ENCODE results near the gene SEC14L5. TPM values are rescaled to one million over a fixed set of nuclear protein-coding genes. Genes with fewer than 3 reads are reported as not detected.
A peak's percentile ranks its signal among the peaks of the same experiment; 100 is the strongest.

SEC14L5 gene
- total RNA-seq, 5 donors from 2014 or later (not counting 1 experiment from before 2014, with no cell fraction given) = 0.05 TPM; not detected in 4

DNA sequence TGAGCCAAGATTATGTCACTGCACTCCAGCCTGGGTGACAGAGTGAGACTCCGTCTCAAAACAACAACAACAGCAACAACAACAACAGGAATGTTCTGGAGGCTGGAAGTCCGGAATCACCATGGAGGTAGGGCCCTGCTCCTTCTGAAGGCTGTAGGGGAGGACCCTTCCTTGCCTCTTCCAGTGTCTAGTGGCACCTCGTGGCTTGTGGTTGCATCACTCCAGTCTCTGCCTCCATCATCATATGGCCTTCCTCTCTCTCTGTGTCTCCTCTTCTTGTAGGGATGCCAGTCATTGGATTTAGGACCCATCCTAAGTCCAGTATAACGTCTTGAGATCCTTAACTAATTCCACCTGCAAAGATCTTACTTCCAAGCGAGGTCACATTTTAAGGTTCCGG lies 61.6 kb downstream of the SEC14L5 start:
- Mint-ChIP-seq H3K9me3 (no peaks in the 10 kb centered on the region), H3K4me1 (no peaks in the 10 kb centered on the region), H3K27ac (no peak overlapping the region), H3K36me3 (peaks cover 3% of the 10 kb centered on the region), H3K27me3 (peaks cover 0 to 4% of the 10 kb centered on the region in 2 donors), H3K4me3 (no peak overlapping the region)
- no peaks in the 10 kb centered on the region for H3K9me3 ChIP-seq
- ChIA-PET CTCF (no interaction called here), POLR2A (no interaction called here)
- no peak overlapping the region for H3K27ac ChIP-seq (ENCODE audit: low read length)
- 80% methylated on average over 3 of the region's 6 CpGs for WGBS (ENCODE audit: insufficient coverage)
- H3K4me1 ChIP-seq (ENCODE audit: control insufficient read depth in 1 of 2, extremely low read depth in 1 of 2, insufficient read depth in 2 of 2, low read length in 2 of 2) = no peaks in the 10 kb centered on the region
- no peaks in the 10 kb centered on the region for H3K36me3 ChIP-seq (ENCODE audit: control insufficient read depth in 2 of 2, extremely low read depth in 1 of 2, insufficient read depth in 1 of 2, low read length in 1 of 2)
- H3K4me3 ChIP-seq (ENCODE audit: control insufficient read depth in 1 of 2, extremely low read depth in 1 of 2, low read length in 1 of 2) = no peak overlapping the region
- H3K27me3 ChIP-seq (replicated peaks in 1 of 2; ENCODE audit: control insufficient read depth in 2 of 2, extremely low read depth in 1 of 2, insufficient read depth in 2 of 2, low read length in 1 of 2) = peaks cover 0 to 24% of the 10 kb centered on the region in 2 experiments
- DNase-seq (no peak), ATAC-seq (replicated peaks in 1 of 4) (no peak)

GRCh38 chr16:5020551-5020950 lies 62.4 kb downstream of the SEC14L5 start:
- Histone ChIP-seq H3K36me3 (ENCODE audit: control insufficient read depth in 2 of 2, extremely low read depth in 1 of 2, insufficient read depth in 1 of 2, low read length in 1 of 2) (no peaks in the 10 kb centered on the region), H3K9me3 (no peaks in the 10 kb centered on the region), H3K27me3 (replicated peaks in 1 of 2; ENCODE audit: control insufficient read depth in 2 of 2, extremely low read depth in 1 of 2, insufficient read depth in 2 of 2, low read length in 1 of 2) (peaks cover 0 to 20% of the 10 kb centered on the region in 2 experiments), H3K27ac (ENCODE audit: low read length) (no peak overlapping the region), H3K4me3 (ENCODE audit: control insufficient read depth in 1 of 2, extremely low read depth in 1 of 2, low read length in 1 of 2) (no peak overlapping the region), H3K4me1 (ENCODE audit: control insufficient read depth in 1 of 2, extremely low read depth in 1 of 2, insufficient read depth in 2 of 2, low read length in 2 of 2) (no peaks in the 10 kb centered on the region)
- CTCF ChIA-PET = no interaction called here
- WGBS (ENCODE audit: insufficient coverage) = 77% methylated on average over 9 of the region's 15 CpGs
- Mint-ChIP-seq H3K4me3 (no peak overlapping the region), H3K4me1 (no peaks in the 10 kb centered on the region), H3K9me3 (no peaks in the 10 kb centered on the region), H3K36me3 (peaks cover 4% of the 10 kb centered on the region), H3K27me3 (peaks cover 0 to 4% of the 10 kb centered on the region in 2 donors), H3K27ac (no peak overlapping the region)
- POLR2A ChIA-PET = no interaction called here
- ATAC-seq (replicated peaks in 1 of 4) = no peak
- no peak for DNase-seq

DNA sequence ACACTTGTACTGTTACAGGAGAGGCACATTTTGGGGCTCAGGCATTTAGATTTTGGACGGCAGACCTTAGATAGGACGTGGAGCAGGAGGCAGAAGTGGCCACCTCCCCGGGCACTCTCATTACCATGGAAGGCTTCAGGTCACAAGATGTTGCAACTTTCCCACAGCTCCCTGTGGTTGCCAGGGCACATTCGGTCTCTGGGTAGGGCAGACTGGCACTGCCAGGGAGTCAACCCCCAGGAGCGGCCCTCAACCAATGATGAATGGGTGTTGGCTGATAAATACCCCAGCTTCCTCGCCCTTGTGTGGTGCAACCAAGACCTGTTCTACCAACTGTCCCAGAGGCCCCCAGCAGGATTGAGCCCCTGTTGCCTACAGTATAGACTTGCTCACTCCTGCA lies 64.4 kb downstream of the SEC14L5 start:
- peaks cover 0 to 2% of the 10 kb centered on the region in 2 donors for H3K27me3 Mint-ChIP-seq

GRCh38 chr16:5024632-5025031 lies 66.5 kb downstream of the SEC14L5 start:
- 58% methylated on average over 2 of the region's 4 CpGs for WGBS (ENCODE audit: insufficient coverage)
- peaks cover 14% of the 10 kb centered on the region for H3K36me3 Mint-ChIP-seq
- ChIA-PET POLR2A (interaction anchor here in 1 of 2 donors (0.6 kb wide), 1 partner anchor 413 kb away, joined by 8 read pairs; no protein-coding TSS in a partner anchor), CTCF (no interaction called here)
- H3K27me3 ChIP-seq (replicated peaks in 1 of 2; ENCODE audit: control insufficient read depth in 2 of 2, extremely low read depth in 1 of 2, insufficient read depth in 2 of 2, low read length in 1 of 2) = peaks cover 0 to 6% of the 10 kb centered on the region in 2 experiments
- H3K27me3 Mint-ChIP-seq = peaks cover 0 to 2% of the 10 kb centered on the region in 2 donors
- H3K27ac ChIP-seq (ENCODE audit: low read length) = no peak overlapping the region
- H3K4me3 Mint-ChIP-seq = no peak overlapping the region
- no peaks in the 10 kb centered on the region for H3K4me1 Mint-ChIP-seq
- H3K27ac Mint-ChIP-seq = no peak overlapping the region
- H3K4me3 ChIP-seq (ENCODE audit: control insufficient read depth in 1 of 2, extremely low read depth in 1 of 2, low read length in 1 of 2) = no peak overlapping the region
- no peaks in the 10 kb centered on the region for H3K9me3 ChIP-seq
- no peaks in the 10 kb centered on the region for H3K4me1 ChIP-seq (ENCODE audit: control insufficient read depth in 1 of 2, extremely low read depth in 1 of 2, insufficient read depth in 2 of 2, low read length in 2 of 2)
- H3K9me3 Mint-ChIP-seq = no peaks in the 10 kb centered on the region
- no peak for ATAC-seq (replicated peaks in 1 of 4)
- H3K36me3 ChIP-seq (ENCODE audit: control insufficient read depth in 2 of 2, extremely low read depth in 1 of 2, insufficient read depth in 1 of 2, low read length in 1 of 2) = peaks cover 4 to 17% of the 10 kb centered on the region in 2 donors
- no peak for DNase-seq

More for the DNA sequence above, 64.4 kb downstream of the SEC14L5 start:
- DNase-seq (no peak), ATAC-seq (replicated peaks in 1 of 4) (no peak)
- Mint-ChIP-seq H3K4me3 (no peak overlapping the region), H3K27ac (no peak overlapping the region), H3K9me3 (no peaks in the 10 kb centered on the region), H3K4me1 (no peaks in the 10 kb centered on the region), H3K36me3 (peaks cover 6% of the 10 kb centered on the region)
- H3K9me3 ChIP-seq = no peaks in the 10 kb centered on the region
- H3K27me3 ChIP-seq (replicated peaks in 1 of 2; ENCODE audit: control insufficient read depth in 2 of 2, extremely low read depth in 1 of 2, insufficient read depth in 2 of 2, low read length in 1 of 2) = peaks cover 0 to 7% of the 10 kb centered on the region in 2 experiments
- no peak overlapping the region for H3K4me3 ChIP-seq (ENCODE audit: control insufficient read depth in 1 of 2, extremely low read depth in 1 of 2, low read length in 1 of 2)
- POLR2A ChIA-PET = no interaction called here
- H3K36me3 ChIP-seq (ENCODE audit: control insufficient read depth in 2 of 2, extremely low read depth in 1 of 2, insufficient read depth in 1 of 2, low read length in 1 of 2) = peaks cover 4 to 6% of the 10 kb centered on the region in 2 donors
- WGBS (ENCODE audit: insufficient coverage) = 79% methylated on average over 6 of the region's 6 CpGs
- CTCF ChIA-PET = no interaction called here
- no peaks in the 10 kb centered on the region for H3K4me1 ChIP-seq (ENCODE audit: control insufficient read depth in 1 of 2, extremely low read depth in 1 of 2, insufficient read depth in 2 of 2, low read length in 2 of 2)
- no peak overlapping the region for H3K27ac ChIP-seq (ENCODE audit: low read length)

GRCh38 chr16:5025171-5025632 lies 67.1 kb downstream of the SEC14L5 start:
- Mint-ChIP-seq H3K4me1 (no peaks in the 10 kb centered on the region), H3K9me3 (no peaks in the 10 kb centered on the region), H3K27me3 (peaks cover 0 to 2% of the 10 kb centered on the region in 2 donors), H3K4me3 (no peak overlapping the region), H3K36me3 (peaks cover 17% of the 10 kb centered on the region), H3K27ac (no peak overlapping the region)
- H3K36me3 ChIP-seq (ENCODE audit: control insufficient read depth in 2 of 2, extremely low read depth in 1 of 2, insufficient read depth in 1 of 2, low read length in 1 of 2) = peaks cover 4 to 17% of the 10 kb centered on the region in 2 donors
- DNase-seq (peak in 2 of 35 experiments; percentile 4 to 8), ATAC-seq (replicated peaks in 1 of 4) (no peak)
- H3K27me3 ChIP-seq (replicated peaks in 1 of 2; ENCODE audit: control insufficient read depth in 2 of 2, extremely low read depth in 1 of 2, insufficient read depth in 2 of 2, low read length in 1 of 2) = peaks cover 0 to 4% of the 10 kb centered on the region in 2 experiments
- ChIA-PET POLR2A (no interaction called here), CTCF (no interaction called here)
- no peaks in the 10 kb centered on the region for H3K9me3 ChIP-seq
- H3K4me1 ChIP-seq (ENCODE audit: control insufficient read depth in 1 of 2, extremely low read depth in 1 of 2, insufficient read depth in 2 of 2, low read length in 2 of 2) = no peaks in the 10 kb centered on the region
- H3K27ac ChIP-seq (ENCODE audit: low read length) = no peak overlapping the region
- no peak overlapping the region for H3K4me3 ChIP-seq (ENCODE audit: control insufficient read depth in 1 of 2, extremely low read depth in 1 of 2, low read length in 1 of 2)
- WGBS (ENCODE audit: insufficient coverage) = 80% methylated on average over 17 of the region's 17 CpGs

- H3K27ac ChIP-seq (ENCODE audit: low read length) = no peak overlapping the region
- DNase-seq (no peak), ATAC-seq (replicated peaks in 1 of 4) (no peak)
- H3K27ac Mint-ChIP-seq = no peak overlapping the region
- H3K4me1 ChIP-seq (ENCODE audit: control insufficient read depth in 1 of 2, extremely low read depth in 1 of 2, insufficient read depth in 2 of 2, low read length in 2 of 2) = no peaks in the 10 kb centered on the region
- 97% methylated on average over 5 of the region's 8 CpGs for WGBS (ENCODE audit: insufficient coverage)
- no peaks in the 10 kb centered on the region for H3K4me1 Mint-ChIP-seq
- peaks cover 0 to 2% of the 10 kb centered on the region in 2 donors for H3K27me3 Mint-ChIP-seq
- H3K4me3 ChIP-seq (ENCODE audit: control insufficient read depth in 1 of 2, extremely low read depth in 1 of 2, low read length in 1 of 2) = no peak overlapping the region
- no peaks in the 10 kb centered on the region for H3K9me3 Mint-ChIP-seq
- H3K4me3 Mint-ChIP-seq = no peak overlapping the region
- no peaks in the 10 kb centered on the region for H3K27me3 ChIP-seq (replicated peaks in 1 of 2; ENCODE audit: control insufficient read depth in 2 of 2, extremely low read depth in 1 of 2, insufficient read depth in 2 of 2, low read length in 1 of 2)
- no peaks in the 10 kb centered on the region for H3K9me3 ChIP-seq
- ChIA-PET POLR2A (no interaction called here), CTCF (no interaction called here)
- H3K36me3 Mint-ChIP-seq = peaks cover 22% of the 10 kb centered on the region
- peaks cover 4 to 17% of the 10 kb centered on the region in 2 donors for H3K36me3 ChIP-seq (ENCODE audit: control insufficient read depth in 2 of 2, extremely low read depth in 1 of 2, insufficient read depth in 1 of 2, low read length in 1 of 2)
Measured at GRCh38 chr16:5026664-5027063, 68.5 kb downstream of the SEC14L5 start.

- Histone ChIP-seq H3K36me3 (ENCODE audit: control insufficient read depth in 2 of 2, extremely low read depth in 1 of 2, insufficient read depth in 1 of 2, low read length in 1 of 2) (peaks cover 4 to 17% of the 10 kb centered on the region in 2 donors), H3K4me1 (ENCODE audit: control insufficient read depth in 1 of 2, extremely low read depth in 1 of 2, insufficient read depth in 2 of 2, low read length in 2 of 2) (no peaks in the 10 kb centered on the region)
Measured at GRCh38 chr16:5027086-5027485, 69.0 kb downstream of the SEC14L5 start.

More at GRCh38 chr16:5027086-5027485, 69.0 kb downstream of the SEC14L5 start:
- no peak for DNase-seq
- ChIA-PET CTCF (no interaction called here), POLR2A (no interaction called here)
- no peak overlapping the region for H3K27ac Mint-ChIP-seq
- no peak overlapping the region for H3K4me3 Mint-ChIP-seq
- H3K27me3 Mint-ChIP-seq = peaks cover 0 to under 1% of the 10 kb centered on the region in 2 donors
- H3K27ac ChIP-seq (ENCODE audit: low read length) = no peak overlapping the region
- 97% methylated on average over 6 of the region's 7 CpGs for WGBS (ENCODE audit: insufficient coverage)
- peaks cover 22% of the 10 kb centered on the region for H3K36me3 Mint-ChIP-seq
- H3K4me3 ChIP-seq (ENCODE audit: control insufficient read depth in 1 of 2, extremely low read depth in 1 of 2, low read length in 1 of 2) = no peak overlapping the region
- no peaks in the 10 kb centered on the region for H3K9me3 ChIP-seq
- H3K9me3 Mint-ChIP-seq = no peaks in the 10 kb centered on the region
- no peak for ATAC-seq (replicated peaks in 1 of 4)
- peaks cover 0 to 3% (median 3%) of the 10 kb centered on the region in 3 donors for H3K4me1 Mint-ChIP-seq
- H3K27me3 ChIP-seq (replicated peaks in 1 of 2; ENCODE audit: control insufficient read depth in 2 of 2, extremely low read depth in 1 of 2, insufficient read depth in 2 of 2, low read length in 1 of 2) = no peaks in the 10 kb centered on the region

Data from T-cell (primary cell).